ENCODE data around the gene MAGI2.

- TF ChIP-seq CTCF (IDR thresholded peaks at IDR 0.05; ENCODE audit: low read depth, low read length, poor library complexity, severe bottlenecking) (no peak), EZH2phosphoT487 (IDR thresholded peaks at IDR 0.05; ENCODE audit: borderline replicate concordance, low read length) (no peak)
Measured at GRCh38 chr7:78345293-78345911, 1108.1 kb downstream of the MAGI2 start.
